HG02938 (cell line): ENCODE data around the gene FURIN.
"Not testable (repeated sequence)": the region's sequence is repeated elsewhere in the genome, so short reads cannot be mapped to it uniquely, and the experiment has no call there.

Source experiments
- ATAC-seq: cut with Tn5 transposase; IDR thresholded peaks from one replicate; pipeline ENCODE4 v1.9.1; 2021; ENCODE audit warnings: mild to moderate bottlenecking, moderate library complexity; ENCODE audit not compliant: unreplicated experiment

The FURIN gene

DNA sequence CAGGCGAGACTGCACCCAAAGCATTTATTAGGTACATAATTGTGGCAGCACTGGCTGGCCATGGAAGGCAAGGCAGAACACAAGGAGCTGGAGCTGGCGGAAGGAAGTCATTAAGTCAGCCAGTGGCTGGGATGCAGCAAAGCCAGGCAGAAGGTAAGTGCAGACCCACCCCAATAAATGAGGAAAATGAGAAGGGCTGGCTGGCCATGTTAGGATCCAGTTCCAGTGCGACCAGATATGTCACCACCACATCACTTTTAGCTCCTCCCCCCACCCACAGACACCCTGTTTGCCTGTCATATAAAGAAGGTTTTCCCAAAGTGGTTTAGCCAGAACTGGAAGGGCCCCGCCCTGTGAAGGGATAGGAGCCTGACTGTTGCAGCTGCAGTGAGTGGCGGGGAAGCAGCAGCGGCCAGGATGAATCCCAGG, at the start of gene FURIN:
FURIN (plus strand) TSS at position 328 of the 429 bp plus-strand sequence. CDS start 7,153 bp downstream, outside the sequence.
- no peak for ATAC-seq

DNA sequence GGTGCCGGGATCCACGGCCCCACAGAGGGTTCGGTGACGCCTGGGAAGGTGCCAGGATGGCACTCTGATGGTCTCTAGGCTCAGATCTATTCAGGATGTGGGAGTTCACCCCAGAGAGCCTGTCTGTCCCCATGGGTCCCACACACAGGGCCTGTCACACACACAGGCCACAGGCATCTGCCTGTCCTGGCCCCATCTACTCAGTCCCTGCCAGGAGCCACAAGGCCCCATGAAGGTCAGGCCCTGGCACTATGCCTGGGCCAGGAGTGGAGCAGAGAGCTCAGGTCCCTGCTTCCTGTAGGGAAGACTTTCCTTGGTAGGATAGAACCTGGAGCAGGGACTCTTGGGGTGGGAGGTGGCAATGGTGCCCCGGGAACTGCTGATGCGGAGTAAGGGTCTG, 49.0 kb upstream of the FURIN start:
- no peak for ATAC-seq

DNA sequence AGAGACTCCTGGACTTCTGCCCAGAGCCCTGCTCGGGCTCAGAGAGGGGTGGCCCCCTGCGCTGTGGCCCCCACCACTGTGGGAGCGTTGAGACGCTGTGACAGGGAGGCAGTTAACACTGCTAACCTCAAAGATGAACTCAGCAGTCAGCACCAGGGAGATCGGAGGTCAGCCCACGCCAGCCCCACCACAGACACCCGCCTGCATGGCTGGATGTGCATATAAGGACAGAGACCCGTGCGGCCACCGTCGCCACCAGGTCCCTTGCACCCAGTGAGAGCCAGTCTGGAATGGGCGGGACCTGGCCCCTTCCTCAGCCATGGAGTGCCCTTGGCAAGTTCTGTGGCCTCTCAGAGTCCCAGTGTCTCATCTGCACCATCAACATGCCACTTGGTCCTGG, 48.5 kb upstream of the FURIN start:
- ATAC-seq: no peak

DNA sequence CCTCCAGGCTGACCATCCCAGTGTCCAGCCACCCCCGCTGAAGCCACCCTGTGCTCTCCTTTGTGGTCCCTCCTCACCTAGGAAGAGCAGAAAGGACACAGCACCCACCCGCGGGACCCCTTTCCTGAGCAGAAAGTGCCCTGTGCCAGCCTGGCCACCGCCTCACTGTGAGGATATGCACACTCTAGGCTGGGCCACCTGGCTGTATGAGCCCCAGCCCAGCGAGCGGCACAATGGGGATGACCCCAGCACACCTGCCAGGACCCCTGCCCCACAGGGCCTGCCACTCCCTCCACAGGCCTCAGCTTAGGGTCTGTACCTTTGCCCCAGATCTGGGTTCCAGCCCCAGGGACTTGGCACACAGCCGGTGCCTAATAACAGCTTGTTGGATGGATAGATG, 47.9 kb upstream of the FURIN start:
- ATAC-seq: no peak

DNA sequence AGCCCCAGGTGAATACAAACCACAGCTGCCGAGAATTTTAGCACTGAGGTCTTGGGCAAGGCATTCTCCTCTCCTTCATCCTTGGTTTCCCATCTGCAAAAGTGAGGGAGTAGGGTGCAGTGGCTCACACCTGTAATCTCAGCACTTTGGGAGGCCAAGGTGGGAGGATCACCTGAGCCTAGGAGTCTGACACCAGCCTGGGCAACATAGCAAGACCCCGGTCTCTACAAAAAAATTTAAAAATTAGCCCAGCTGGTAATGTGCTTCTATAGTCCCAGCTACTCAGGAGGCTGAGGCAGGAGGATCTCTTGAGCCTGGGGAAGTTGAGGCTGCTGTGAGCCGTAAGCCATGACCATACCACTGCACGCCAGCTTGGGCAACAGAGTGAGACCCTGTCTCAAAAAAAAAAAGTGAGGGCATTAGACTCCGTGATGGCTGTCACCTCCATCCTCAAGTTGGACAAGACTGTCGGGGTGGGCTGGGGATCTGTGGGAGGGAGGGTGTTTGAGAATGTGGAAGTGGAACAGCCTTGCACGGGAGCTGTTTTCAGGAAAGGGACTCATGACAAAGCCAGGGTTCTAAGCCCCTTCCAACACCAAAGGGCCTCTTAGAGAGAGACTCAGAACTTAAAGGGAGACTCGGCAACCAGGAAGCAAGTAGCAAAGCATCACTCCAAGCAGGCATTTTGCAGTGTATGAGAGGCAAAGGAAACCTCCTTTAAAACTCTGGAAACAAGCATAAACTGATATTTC, 46.0 kb upstream of the FURIN start:
- no peak for ATAC-seq

DNA sequence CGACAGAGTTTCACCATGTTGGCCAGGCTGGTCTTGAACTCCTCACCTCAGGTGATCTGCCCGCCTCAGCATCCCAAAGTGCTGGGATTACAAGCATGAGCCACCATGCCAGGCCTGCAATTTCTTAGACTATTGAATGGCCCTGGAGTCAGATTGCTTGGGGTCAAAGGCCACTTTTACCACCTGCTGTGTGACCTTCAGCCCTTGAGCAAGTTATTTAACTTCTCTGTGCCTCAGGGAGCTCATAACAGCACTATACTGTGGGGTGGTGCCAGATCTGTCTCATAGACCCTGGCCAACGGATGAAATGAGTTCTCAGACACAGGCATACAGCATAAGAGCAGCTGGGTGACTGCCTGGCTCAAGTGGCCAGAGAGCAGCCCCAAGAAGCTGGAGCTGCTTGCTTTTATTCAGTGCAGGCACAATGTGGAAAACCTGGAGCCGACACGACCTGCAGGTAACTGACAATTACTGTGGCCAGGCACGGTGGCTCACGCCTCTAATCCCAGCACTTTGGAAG, 44.9 kb upstream of the FURIN start:
- ATAC-seq: no peak

DNA sequence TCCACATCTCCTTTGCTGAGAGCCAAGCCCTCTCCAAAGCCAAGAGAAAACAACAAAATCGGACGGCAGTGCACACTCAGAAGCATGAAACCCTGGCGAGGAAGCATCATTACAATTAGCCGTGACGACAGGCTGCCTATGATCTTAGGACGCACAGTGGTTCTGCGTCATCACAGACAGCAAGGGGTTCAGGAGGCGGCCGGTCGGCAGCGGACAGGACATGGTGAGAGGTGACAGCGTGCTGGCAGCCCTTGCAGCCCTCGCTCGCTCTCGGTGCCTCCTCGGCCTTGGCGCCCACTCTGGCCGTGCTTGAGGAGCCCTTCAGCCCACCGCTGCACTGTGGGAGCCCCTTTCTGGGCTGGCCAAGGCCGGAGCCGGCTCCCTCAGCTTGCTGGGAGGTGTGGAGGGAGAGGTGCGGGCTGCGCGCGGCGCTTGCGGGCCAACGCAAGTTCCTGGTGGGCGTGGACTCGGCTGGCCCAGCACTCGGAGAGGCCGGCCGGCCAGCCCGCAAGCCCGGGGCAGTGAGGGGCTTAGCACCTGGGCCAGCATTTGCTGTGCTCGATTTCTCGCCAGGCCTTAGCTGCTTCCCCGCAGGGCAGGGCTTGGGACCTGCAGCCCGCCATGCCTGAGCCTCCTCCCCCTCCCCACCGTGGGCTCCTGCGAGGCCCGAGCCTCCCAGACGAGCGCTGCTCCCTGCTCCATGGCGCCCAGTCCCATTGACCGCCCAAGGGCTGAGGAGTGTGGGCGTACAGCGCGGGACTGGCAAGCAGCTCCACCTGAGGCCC, 43.1 kb upstream of the FURIN start:
- ATAC-seq: not testable (repeated sequence)

DNA sequence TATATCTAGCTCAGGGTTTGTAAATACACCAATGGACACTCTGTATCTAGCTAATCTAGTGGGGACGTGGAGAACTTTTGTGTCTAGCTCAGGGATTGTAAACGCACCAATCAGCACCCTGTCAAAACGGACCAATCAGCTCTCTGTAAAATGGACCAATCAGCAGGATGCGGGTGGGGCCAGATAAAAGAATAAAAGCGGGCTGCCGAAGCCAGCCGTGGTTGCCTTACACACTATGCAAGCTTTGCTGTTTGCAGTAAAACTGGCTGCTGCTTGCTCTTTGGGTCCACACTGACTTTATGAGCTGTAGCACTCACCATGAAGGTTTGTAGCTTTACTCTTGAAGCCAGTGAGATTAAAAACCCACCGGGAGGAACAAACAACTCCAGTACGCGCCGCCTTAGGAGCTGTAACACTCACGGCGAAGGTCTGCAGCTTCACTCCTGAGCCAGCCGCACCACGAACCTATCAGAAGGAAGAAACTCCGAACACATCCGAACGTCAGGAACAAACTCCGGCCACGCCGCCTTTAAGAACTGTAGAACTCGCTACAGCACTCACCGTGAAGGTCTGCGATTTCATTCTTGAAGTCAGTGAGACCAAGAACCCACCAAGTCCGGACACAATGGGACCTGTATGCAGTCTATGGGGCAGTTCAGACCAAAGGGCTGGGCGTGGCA, 42.0 kb upstream of the FURIN start:
- not testable (repeated sequence) for ATAC-seq

DNA sequence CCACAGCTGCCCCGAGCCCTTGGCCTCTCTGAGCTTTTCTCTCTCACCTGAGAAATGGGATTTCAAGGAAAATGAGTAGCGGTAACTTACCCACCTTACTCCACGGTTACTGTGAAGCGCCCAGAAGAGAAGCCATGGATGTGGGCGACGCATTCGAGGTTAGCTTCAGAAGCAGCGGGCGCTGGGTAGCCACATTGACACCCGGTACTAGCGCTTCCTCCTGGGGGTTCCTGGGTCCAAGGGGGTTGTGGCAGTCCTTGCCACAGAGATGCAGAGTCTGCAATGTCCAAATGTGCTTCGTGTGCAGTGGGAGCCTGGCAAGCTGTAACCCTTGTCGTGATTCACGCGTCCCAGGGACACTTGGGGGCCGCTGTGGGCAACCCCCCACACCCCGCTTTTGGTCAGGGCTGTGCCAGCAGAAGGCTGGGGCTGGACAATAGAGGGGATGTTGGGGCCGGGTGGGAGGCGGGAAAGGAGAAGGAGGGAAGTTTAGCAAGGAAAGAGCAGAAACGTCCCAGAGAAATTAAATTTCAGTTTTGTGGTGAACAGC, 41.4 kb upstream of the FURIN start:
- ATAC-seq: no peak

DNA sequence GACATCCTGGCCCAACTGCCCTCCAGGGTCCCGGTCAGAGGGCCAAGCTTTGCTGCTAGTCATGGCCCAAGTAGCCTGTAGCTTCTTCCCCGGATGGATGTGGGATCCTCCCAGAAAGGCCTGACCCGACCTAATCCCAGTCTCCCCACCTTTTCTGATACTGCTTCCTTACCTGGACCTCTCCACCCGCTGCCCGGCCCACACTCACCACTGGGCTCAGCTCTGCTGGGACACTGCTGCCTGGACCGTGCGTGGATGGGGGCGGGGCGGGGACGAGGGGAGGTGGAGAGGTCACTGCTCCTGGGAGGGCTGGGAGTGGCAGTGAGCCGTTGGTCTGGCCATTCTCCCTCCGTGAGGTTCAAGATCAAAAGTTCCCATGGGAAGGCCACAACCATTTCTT, 40.3 kb upstream of the FURIN start:
- no peak for ATAC-seq

DNA sequence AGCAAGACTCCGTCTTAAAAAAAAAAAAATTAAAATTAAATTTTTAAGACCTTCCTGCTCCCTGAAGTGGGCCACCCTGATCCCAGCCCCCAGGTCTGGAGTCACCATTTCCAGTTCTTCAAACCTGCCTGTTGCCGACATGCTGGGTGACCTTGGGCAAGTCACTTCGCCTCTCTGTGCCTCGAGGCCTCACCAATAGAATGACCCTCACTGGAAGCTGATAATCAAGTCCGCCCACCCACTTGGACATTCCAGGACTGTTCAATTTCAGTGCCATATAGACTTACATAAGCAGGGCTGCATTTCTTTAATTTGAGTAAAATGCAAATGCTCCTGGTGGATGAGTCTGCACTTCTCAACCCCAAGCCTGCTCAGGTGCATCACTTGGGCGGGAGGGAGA, 39.3 kb upstream of the FURIN start:
- ATAC-seq: no peak

DNA sequence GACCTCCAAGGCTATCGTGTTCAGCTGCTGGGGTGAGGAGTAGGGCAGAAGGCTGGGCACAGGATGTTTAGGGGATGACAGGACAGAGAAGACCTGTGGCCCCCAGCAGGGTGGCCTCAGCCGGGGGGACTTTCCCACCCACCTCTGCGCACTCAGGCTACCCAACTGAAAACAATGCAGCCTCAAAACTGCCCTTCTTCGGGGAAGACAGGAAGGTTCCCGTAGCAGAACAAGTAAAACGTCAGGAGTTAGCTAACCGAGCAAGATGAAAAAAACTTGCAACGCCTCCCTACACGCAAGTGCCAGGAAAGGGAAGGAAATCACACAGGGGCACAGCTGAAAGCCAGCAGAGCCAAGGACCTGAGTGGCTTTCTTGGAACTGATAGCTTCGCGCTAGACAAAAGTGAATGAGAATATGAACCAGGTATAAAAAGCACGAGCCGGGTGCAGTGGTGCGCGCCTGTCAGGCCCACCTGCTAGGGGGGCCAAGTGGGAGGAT, 38.4 kb upstream of the FURIN start:
- no peak for ATAC-seq

DNA sequence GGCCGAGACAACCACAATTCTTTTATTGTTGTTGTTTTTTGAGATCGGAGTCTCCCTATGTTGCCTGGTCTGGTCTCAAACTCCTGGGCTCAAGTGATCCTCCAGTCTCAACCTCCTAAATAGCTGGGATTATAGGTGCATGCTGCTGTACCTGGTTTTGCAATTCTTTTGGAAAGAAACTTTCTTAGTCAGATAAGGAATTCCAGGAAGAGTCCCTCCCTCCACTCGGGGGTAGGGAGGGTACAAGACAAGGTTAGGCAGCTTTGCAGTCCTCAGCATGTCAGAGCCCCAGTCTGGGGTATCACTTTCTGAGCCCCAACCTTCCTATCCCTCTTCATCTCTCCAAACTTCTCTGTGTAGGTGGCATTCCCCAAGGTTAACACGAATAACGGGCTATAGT, 33.8 kb upstream of the FURIN start:
- ATAC-seq: no peak

DNA sequence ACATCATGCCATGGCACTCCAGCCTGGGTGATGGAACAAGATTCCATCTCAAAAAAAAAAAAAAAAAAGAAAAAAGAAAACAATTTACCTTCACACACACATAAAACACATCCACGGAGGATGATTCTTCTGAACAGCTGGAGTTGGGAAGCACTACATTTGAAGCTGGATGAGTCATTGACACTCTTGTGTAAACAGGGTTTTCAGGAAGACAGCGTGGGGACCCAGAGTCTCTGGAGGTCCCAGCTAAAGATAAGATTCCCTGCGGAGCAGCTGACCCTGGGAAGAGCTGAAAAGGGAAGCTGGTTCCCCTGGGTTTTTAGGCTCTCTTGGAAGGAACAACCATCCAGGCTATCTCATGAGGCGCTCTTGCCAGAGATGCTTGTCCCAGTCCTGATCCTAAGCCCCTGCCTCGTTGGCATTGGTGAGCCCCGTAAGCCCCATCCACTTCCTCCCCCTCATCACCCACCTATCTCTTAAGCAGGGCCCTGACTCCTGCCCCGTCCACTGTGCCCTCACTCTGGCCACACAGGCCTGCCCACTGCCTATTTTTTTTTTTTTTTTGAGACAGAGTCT, 32.0 kb upstream of the FURIN start:
- no peak for ATAC-seq

DNA sequence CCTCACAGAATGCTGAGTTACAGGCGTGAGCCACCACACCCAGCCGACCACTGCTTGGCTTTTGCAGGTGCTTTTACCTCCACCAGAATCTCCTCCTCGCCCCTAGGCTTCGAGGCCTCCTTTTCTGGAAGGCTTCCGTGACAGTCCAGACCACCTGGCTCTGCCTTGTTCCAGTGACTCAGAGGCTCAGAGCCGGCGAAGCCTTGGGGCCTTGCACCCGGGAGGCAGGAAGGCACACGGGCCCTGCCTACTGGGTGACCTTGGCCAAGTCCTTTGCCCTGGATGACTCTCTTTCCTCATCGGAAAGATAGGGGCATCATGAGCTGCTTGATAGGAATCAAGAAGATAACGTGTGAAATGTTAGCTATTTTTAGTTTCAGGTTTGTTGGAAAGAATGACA, 31.3 kb upstream of the FURIN start:
- no peak for ATAC-seq

DNA sequence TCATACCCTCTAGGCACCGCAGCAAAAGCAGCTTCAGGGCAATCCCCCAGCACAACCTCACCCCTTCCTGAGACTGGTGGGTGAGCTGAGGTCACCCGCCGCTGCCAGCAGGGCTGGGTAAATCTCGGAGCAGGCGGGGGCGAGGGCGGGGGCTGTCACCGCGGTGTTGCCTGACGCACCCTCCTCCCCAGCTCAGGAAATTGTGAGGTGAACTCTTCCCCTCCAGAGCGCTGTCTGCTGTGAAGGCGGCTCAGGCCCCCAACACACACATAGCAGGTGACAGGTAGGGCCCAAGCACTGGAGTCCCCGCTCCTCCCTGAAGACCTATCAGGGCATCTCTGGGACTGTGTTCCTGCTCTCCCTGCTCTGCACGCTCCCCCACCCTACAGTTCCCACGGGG, 30.2 kb upstream of the FURIN start:
- no peak for ATAC-seq

DNA sequence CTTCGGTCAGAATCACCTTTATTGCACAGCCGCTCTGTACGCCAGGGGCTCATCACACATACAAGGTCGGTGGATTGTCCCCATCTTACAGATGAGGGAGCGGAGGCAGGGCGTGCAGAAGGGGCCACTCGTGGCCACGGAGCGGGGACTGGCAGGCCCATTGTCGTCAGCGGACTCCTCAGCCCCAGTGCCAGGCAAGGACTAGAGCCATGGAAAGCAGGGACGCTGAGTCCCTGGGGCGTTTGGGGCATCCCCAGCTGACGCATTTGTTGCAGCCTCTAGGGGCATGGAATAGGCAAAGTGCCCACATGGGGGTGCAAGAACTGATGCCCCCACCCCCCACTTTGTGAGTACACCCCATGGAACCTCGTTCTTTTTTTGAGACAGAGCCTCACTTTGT, 29.8 kb upstream of the FURIN start:
- no peak for ATAC-seq

DNA sequence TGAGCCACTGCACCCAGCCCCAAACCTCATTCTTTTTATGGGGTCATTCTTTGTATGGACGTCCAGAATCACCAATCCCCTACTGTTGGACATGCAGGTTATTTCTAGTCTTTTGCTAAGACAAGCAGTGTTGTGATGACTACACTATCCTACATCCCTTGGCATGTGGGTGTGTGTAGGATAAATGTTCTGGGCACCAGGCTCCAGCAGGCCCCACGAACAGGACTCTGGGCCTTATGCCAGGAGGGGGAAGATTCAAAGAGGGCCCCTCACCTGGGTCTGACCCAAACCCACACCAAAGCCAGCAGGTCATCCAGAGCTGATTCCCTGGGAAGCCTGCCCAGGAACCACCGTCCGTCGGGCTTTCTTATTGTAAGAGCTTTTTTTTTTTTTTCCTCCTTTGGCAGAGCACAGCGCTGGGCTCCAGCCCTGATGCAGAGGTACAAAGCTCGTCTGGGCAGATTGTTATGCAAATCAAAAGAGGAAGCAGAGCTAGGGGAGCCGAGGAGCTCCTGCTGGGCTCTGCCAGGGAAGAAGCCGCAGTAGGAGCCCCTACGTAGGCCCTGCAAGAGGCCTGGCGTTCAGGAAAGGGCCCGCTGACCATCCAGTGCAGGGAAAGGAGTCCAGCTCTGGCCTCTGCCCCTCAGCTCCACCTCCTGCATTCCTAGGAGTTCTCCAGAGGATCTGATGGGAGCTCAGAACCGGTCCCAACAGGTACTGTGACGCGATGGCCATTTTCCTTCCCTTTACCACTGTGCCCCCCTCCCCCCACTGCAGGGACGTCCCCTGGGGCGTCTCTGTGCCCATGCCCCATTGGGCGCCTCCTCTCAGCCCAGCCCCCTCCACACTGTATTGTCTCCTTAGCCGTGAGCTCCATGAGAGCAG, 29.0 kb upstream of the FURIN start:
- no peak for ATAC-seq

DNA sequence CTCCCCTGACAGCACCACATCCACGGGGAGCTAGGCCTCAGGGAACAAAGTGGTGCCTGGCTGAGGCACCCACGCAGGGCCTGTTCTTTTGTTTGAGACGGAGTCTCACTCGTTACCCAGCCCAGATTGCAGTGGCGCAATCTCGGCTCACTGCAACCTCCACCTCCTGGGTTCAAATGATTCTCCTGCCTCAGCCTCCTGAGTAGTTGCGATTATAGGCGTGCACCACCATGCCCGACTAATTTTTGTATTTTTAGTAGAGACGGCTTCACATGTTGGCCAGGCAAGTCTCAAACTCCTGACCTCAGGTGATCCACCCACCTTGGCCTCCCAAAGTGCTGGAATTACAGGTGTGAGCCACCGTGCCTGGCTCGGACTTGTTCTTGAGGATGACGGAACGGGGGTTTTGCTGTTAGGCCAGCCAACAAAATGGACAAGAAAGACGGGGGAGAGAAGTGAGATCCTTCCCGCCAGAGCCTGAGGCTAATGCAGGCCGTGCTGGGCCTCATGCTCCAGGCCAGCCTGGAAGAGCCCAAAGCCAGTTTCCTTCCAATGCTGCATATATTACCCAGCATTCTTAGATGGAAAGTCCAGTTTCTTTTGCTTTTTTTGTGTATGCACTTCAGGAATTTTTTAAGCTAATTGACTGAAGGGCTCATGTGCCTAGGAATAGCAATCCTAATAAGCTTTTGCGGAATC, 28.1 kb upstream of the FURIN start:
- ATAC-seq: no peak
